ENCODE measurements around the gene NSD1. TPM values are rescaled to one million over a fixed set of nuclear protein-coding genes. Genes with fewer than 3 reads are reported as not detected.

The NSD1 gene
- total and polyA plus RNA-seq, 9 of the 15 experiments (the other 6 are each of a cell fraction or from before 2014, with no cell fraction given) = 3.8 to 51.0 (median 24.7) TPM

GRCh38 chr5:177232761-177233160, 99.2 kb downstream of the NSD1 start:
- Histone ChIP-seq H3K27ac (ENCODE audit: extremely low read depth, low read depth, low read length) (no peak overlapping the region), H3K4me1 (replicated peaks in 1 of 2; ENCODE audit: control insufficient read depth in 2 of 2, insufficient read depth in 2 of 2, low read length in 2 of 2) (peaks cover 0 to 5% of the 10 kb centered on the region in 2 experiments; a peak in 2 of 5 replicates), H3K36me3 (ENCODE audit: control insufficient read depth, insufficient read depth, low read length) (peaks cover 48% of the 10 kb centered on the region), H3K9me3 (replicated peaks; ENCODE audit: control insufficient read depth, insufficient read depth, low read depth, low read length) (no peaks in the 10 kb centered on the region; the same call in 1 of the 2 replicates), H3K9me1 (ENCODE audit: control insufficient read depth, insufficient read depth, low read length) (no peaks in the 10 kb centered on the region), H4K20me1 (replicated peaks; ENCODE audit: control insufficient read depth, insufficient read depth, low read length) (no peaks in the 10 kb centered on the region), H3K4me2 (ENCODE audit: insufficient read depth, low read length) (no peak overlapping the region), H3K4me3 (no peak overlapping the region), H3K79me2 (ENCODE audit: control insufficient read depth, insufficient read depth, low read length) (peaks cover 24% of the 10 kb centered on the region; the same call in 2 of the 3 replicates), H2AFZ (ENCODE audit: low read depth, low read length) (no peak overlapping the region), H3K27me3 (ENCODE audit: control insufficient read depth in 2 of 2, insufficient read depth in 2 of 2, low read length in 2 of 2) (no peaks in the 10 kb centered on the region), H3K9ac (ENCODE audit: insufficient read depth in 1 of 2, low read depth in 2 of 2, low read length in 2 of 2) (no peak overlapping the region)
- no peak for TF ChIP-seq ZNF24 (IDR thresholded peaks at IDR 0.05)
- TF ChIP-seq ZNF384 (IDR thresholded peaks at IDR 0.05; ENCODE audit: low read depth, low read length) = no peak
- no peak for TF ChIP-seq SIX5 (IDR thresholded peaks at IDR 0.05; ENCODE audit: borderline replicate concordance in 1 of 2, insufficient read depth in 1 of 2, low read depth in 1 of 2, low read length in 2 of 2)
- no peak for TF ChIP-seq MYNN (IDR thresholded peaks at IDR 0.05)
- TF ChIP-seq MYNN (CRISPR knock-in tag; IDR thresholded peaks at IDR 0.05) = no peak
- BruUV-seq (replicated peaks) = no TSS peak
- WGBS (ENCODE audit: insufficient coverage, low coverage, missing lambda C conversion rate) = 100% methylated on average over 1 of the region's 1 CpG
- POLR2A ChIA-PET = interaction anchor here (1.4 to 1.6 kb wide), 2 partner anchors 10 to 18 kb away, joined by 3 to 5 read pairs; no protein-coding TSS in a partner anchor
- CTCF ChIA-PET (ENCODE audit: low intra/inter-chr PET ratio) = no interaction called here
- FAIRE-seq (peak; percentile 6), ATAC-seq (peak; percentile 39), DNase-seq (ENCODE audit: extremely low read depth in 1 of 4, low spot score in 3 of 4) (no peak)
- intact Hi-C loops (cut with micrococcal nuclease) (no loop called here), in situ Hi-C loops (cut with MboI) (no loop called here)

- 90% methylated on average over 4 of the region's 4 CpGs for WGBS (ENCODE audit: insufficient coverage, low coverage, missing lambda C conversion rate)
- intact Hi-C loops (cut with micrococcal nuclease) (no loop called here), in situ Hi-C loops (cut with MboI) (no loop called here)
- H3K9me1 ChIP-seq (ENCODE audit: control insufficient read depth, insufficient read depth, low read length) = no peaks in the 10 kb centered on the region
- no TSS peak for BruUV-seq (replicated peaks)
- ATAC-seq = no peak; the same call in 2 of the 3 replicates
- H4K20me1 ChIP-seq (replicated peaks; ENCODE audit: control insufficient read depth, insufficient read depth, low read length) = no peaks in the 10 kb centered on the region
- peaks cover 52% of the 10 kb centered on the region for H3K36me3 ChIP-seq (ENCODE audit: control insufficient read depth, insufficient read depth, low read length)
- H3K27ac ChIP-seq (ENCODE audit: extremely low read depth, low read depth, low read length) = no peak overlapping the region
- no peak for FAIRE-seq
- H3K4me1 ChIP-seq (replicated peaks in 1 of 2; ENCODE audit: control insufficient read depth in 2 of 2, insufficient read depth in 2 of 2, low read length in 2 of 2) = peaks cover 0 to 5% of the 10 kb centered on the region in 2 experiments; a peak in 2 of 5 replicates
- H3K9me3 ChIP-seq (replicated peaks; ENCODE audit: control insufficient read depth, insufficient read depth, low read depth, low read length) = no peaks in the 10 kb centered on the region; the same call in 1 of the 2 replicates
- peaks cover 24% of the 10 kb centered on the region; the same call in 2 of the 3 replicates for H3K79me2 ChIP-seq (ENCODE audit: control insufficient read depth, insufficient read depth, low read length)
- DNase-seq (ENCODE audit: extremely low read depth in 1 of 4, low spot score in 3 of 4) = no peak
- H3K9ac ChIP-seq (ENCODE audit: insufficient read depth in 1 of 2, low read depth in 2 of 2, low read length in 2 of 2) = no peak overlapping the region
- H3K27me3 ChIP-seq (ENCODE audit: control insufficient read depth in 2 of 2, insufficient read depth in 2 of 2, low read length in 2 of 2) = no peaks in the 10 kb centered on the region
- H3K4me3 ChIP-seq = no peak overlapping the region
- H2AFZ ChIP-seq (ENCODE audit: low read depth, low read length) = no peak overlapping the region
- H3K4me2 ChIP-seq (ENCODE audit: insufficient read depth, low read length) = no peak overlapping the region
- ChIA-PET CTCF (ENCODE audit: low intra/inter-chr PET ratio) (no interaction called here), POLR2A (interaction anchor here (0.7 to 1.6 kb wide), 4 partner anchors 9 to 21 kb away, joined by 3 to 5 read pairs (median 3); no protein-coding TSS in a partner anchor)
- TF ChIP-seq, protein P1, sequence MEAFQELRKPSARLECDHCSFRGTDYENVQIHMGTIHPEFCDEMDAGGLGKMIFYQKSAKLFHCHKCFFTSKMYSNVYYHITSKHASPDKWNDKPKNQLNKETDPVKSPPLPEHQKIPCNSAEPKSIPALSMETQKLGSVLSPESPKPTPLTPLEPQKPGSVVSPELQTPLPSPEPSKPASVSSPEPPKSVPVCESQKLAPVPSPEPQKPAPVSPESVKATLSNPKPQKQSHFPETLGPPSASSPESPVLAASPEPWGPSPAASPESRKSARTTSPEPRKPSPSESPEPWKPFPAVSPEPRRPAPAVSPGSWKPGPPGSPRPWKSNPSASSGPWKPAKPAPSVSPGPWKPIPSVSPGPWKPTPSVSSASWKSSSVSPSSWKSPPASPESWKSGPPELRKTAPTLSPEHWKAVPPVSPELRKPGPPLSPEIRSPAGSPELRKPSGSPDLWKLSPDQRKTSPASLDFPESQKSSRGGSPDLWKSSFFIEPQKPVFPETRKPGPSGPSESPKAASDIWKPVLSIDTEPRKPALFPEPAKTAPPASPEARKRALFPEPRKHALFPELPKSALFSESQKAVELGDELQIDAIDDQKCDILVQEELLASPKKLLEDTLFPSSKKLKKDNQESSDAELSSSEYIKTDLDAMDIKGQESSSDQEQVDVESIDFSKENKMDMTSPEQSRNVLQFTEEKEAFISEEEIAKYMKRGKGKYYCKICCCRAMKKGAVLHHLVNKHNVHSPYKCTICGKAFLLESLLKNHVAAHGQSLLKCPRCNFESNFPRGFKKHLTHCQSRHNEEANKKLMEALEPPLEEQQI (IDR thresholded peaks at IDR 0.05) = no peak
- TF ChIP-seq POLR2H (tag; IDR thresholded peaks at IDR 0.05; ENCODE audit: low read depth) (no peak), NFE2L1 (tag; IDR thresholded peaks at IDR 0.05; ENCODE audit: borderline replicate concordance, low read depth) (no peak), NKRF (IDR thresholded peaks at IDR 0.05; ENCODE audit: borderline replicate concordance) (no peak)
These were observed 99.6 kb downstream of the NSD1 start for GRCh38 chr5:177233206-177233605.

Measured in K562 (cell line).